ENCODE measurements around the gene FOXF1.

Gene FOXF1

GRCh38 chr16:86554917-86555703 lies 44.8 kb downstream of the FOXF1 start, which contains the start of gene MTHFSD:
TSS of gene MTHFSD (minus strand) at chr16:86555235. CDS start at chr16:86555184, 51 bp downstream.
- H3K36me3 Mint-ChIP-seq (ENCODE audit: low read depth): peaks cover 19% of the 10 kb centered on the region
- peak within 1 kb of the TSS; percentile 89 for H3K4me3 Mint-ChIP-seq
- no peaks in the 10 kb centered on the region for H3K9me3 Mint-ChIP-seq
- peaks cover 15% of the 10 kb centered on the region for H3K4me1 Mint-ChIP-seq (ENCODE audit: low read depth)
- peak within 1 kb of the TSS; percentile 94 for H3K27ac Mint-ChIP-seq
- no peaks in the 10 kb centered on the region for H3K27me3 Mint-ChIP-seq (ENCODE audit: low read depth)

GRCh38 chr16:86555704-86556075 lies 45.4 kb downstream of the FOXF1 start:
- Mint-ChIP-seq H3K4me3 (peak overlapping the region; percentile 89), H3K36me3 (ENCODE audit: low read depth) (peaks cover 15% of the 10 kb centered on the region), H3K27me3 (ENCODE audit: low read depth) (no peaks in the 10 kb centered on the region), H3K9me3 (no peaks in the 10 kb centered on the region), H3K4me1 (ENCODE audit: low read depth) (peaks cover 15% of the 10 kb centered on the region), H3K27ac (peak overlapping the region; percentile 94)

- H3K36me3 Mint-ChIP-seq (ENCODE audit: low read depth): peaks cover 11% of the 10 kb centered on the region
- H3K4me3 Mint-ChIP-seq: no peak overlapping the region
- H3K4me1 Mint-ChIP-seq (ENCODE audit: low read depth): peaks cover 15% of the 10 kb centered on the region
- no peaks in the 10 kb centered on the region for H3K9me3 Mint-ChIP-seq
- peak overlapping the region; percentile 55 for H3K27ac Mint-ChIP-seq
- no peaks in the 10 kb centered on the region for H3K27me3 Mint-ChIP-seq (ENCODE audit: low read depth)
These were observed 46.2 kb downstream of the FOXF1 start for GRCh38 chr16:86556576-86556975.

- Mint-ChIP-seq H3K27me3 (ENCODE audit: low read depth) (no peaks in the 10 kb centered on the region), H3K36me3 (ENCODE audit: low read depth) (peaks cover 7% of the 10 kb centered on the region), H3K4me3 (no peak overlapping the region), H3K9me3 (no peaks in the 10 kb centered on the region), H3K4me1 (ENCODE audit: low read depth) (peaks cover 14% of the 10 kb centered on the region), H3K27ac (no peak overlapping the region)
These were observed 47.3 kb downstream of the FOXF1 start for GRCh38 chr16:86557587-86557986.

GRCh38 chr16:86558355-86559193 lies 48.2 kb downstream of the FOXF1 start:
- Mint-ChIP-seq H3K9me3 (no peaks in the 10 kb centered on the region), H3K4me3 (no peak overlapping the region), H3K36me3 (ENCODE audit: low read depth) (peaks cover 7% of the 10 kb centered on the region), H3K4me1 (ENCODE audit: low read depth) (peaks cover 14% of the 10 kb centered on the region), H3K27ac (no peak overlapping the region), H3K27me3 (ENCODE audit: low read depth) (peaks cover 7% of the 10 kb centered on the region)

GRCh38 chr16:86559802-86560305 lies 49.5 kb downstream of the FOXF1 start:
- Mint-ChIP-seq H3K27me3 (ENCODE audit: low read depth) (peaks cover 20% of the 10 kb centered on the region), H3K4me3 (no peak overlapping the region), H3K27ac (no peak overlapping the region), H3K4me1 (ENCODE audit: low read depth) (peaks cover 11% of the 10 kb centered on the region), H3K36me3 (ENCODE audit: low read depth) (peaks cover 1% of the 10 kb centered on the region), H3K9me3 (no peaks in the 10 kb centered on the region)

GRCh38 chr16:86562356-86562755 lies 52.0 kb downstream of the FOXF1 start:
- H3K27me3 Mint-ChIP-seq (ENCODE audit: low read depth): peaks cover 39% of the 10 kb centered on the region
- no peaks in the 10 kb centered on the region for H3K9me3 Mint-ChIP-seq
- peaks cover 1% of the 10 kb centered on the region for H3K36me3 Mint-ChIP-seq (ENCODE audit: low read depth)
- peaks cover 7% of the 10 kb centered on the region for H3K4me1 Mint-ChIP-seq (ENCODE audit: low read depth)
- no peak overlapping the region for H3K27ac Mint-ChIP-seq
- no peak overlapping the region for H3K4me3 Mint-ChIP-seq

GRCh38 chr16:86563469-86564345 lies 53.4 kb downstream of the FOXF1 start:
- peaks cover 45% of the 10 kb centered on the region for H3K27me3 Mint-ChIP-seq (ENCODE audit: low read depth)

More at GRCh38 chr16:86563469-86564345, 53.4 kb downstream of the FOXF1 start:
- peaks cover 7% of the 10 kb centered on the region for H3K4me1 Mint-ChIP-seq (ENCODE audit: low read depth)
- H3K4me3 Mint-ChIP-seq: peak overlapping the region; percentile 43
- peak overlapping the region; percentile 74 for H3K27ac Mint-ChIP-seq
- no peaks in the 10 kb centered on the region for H3K9me3 Mint-ChIP-seq
- H3K36me3 Mint-ChIP-seq (ENCODE audit: low read depth): peaks cover 1% of the 10 kb centered on the region
